H1 (cell line): ENCODE measurements around the gene MLF2. TPM values are rescaled to one million over a fixed set of nuclear protein-coding genes. Genes with fewer than 3 reads are reported as not detected.

ENCODE experiments used
- GABPA ChIP-seq: IDR thresholded peaks from 2 replicates; pipeline ENCODE4 v1.6.1; 2011; ENCODE audit warnings: mild to moderate bottlenecking, low read length, moderate library complexity, borderline replicate concordance; ENCODE audit not compliant: insufficient read depth
- polyA plus RNA-seq, 7 experiments: library from polyadenylated mRNA; depleted of rRNA in 3 of 7; stranded (reverse) in 5 of 7; unstranded in 2 of 7; fragments of >200 nt in 5 of 7; fragments of 200-250 nt in 2 of 7; gene quantifications; 1 replicate in 5 of 7; 2 replicates in 1 of 7; 4 replicates in 1 of 7; pipeline versions ENCODE4 v1.2.1 to v1.2.3, GENCODE V29; 2011 to 2013; ENCODE audit warnings: missing spikeins in 2 of 7, mixed read lengths in 2 of 7
- total RNA-seq: library from RNA; stranded (reverse); fragmentation: NEBNext Ultra II Directional; extraction: Animal tissue kit (Norgen Biotek cat#: 25700); gene quantifications from 2 replicates; pipeline ENCODE4 v1.2.1, GENCODE V29; 2021

MLF2 gene
- total and polyA plus RNA-seq, 2 of the 8 experiments (the other 6 are each of a cell fraction or from before 2014, with no cell fraction given): 229 to 401 TPM

GRCh38 chr12:6769666-6770065 lies 16.7 kb upstream of the MLF2 start (continued):
- TF ChIP-seq GABPA: no peak
